AG04450 (cell line): ENCODE data around the gene CDH22. TPM values are rescaled to one million over a fixed set of nuclear protein-coding genes. Genes with fewer than 3 reads are reported as not detected.

Experiments
- CTCF ChIA-PET: fragments of 300-600, 350-600 bp; formaldehyde crosslinking; extraction: SDS; loops from one replicate; lab custom pipeline; 2022; ENCODE audit warnings: antibody characterized with exemption, inconsistent platforms; lab: Charles Lee
- POLR2A ChIA-PET: fragments of 350-600 bp; formaldehyde crosslinking; extraction: SDS; loops from one replicate; lab custom pipeline; 2021; ENCODE audit warnings: antibody characterized with exemption, inconsistent platforms; lab: Yijun Ruan, JAX
- DNase-seq: peaks from one replicate; pipeline ENCODE4 v3.0.0-alpha.2; 2011; ENCODE audit warnings: low read depth, low spot score
- H3K27ac ChIP-seq: one replicate; pipeline ENCODE4 v1.5.1; 2012; ENCODE audit warnings: low read depth, low read length, control low read depth
- H3K27me3 ChIP-seq: one replicate; pipeline ENCODE4 v1.6.0; 2012; ENCODE audit warnings: low read length; ENCODE audit not compliant: control insufficient read depth, insufficient read depth
- H3K4me3 ChIP-seq: 2 replicates; pipeline ENCODE4 v1.5.1; 2011; ENCODE audit warnings: mild to moderate bottlenecking, low read depth, low read length, control low read depth
- H3K9me3 ChIP-seq: 2 replicates; pipeline ENCODE4 v1.5.1; 2012; ENCODE audit warnings: low read length; ENCODE audit not compliant: control insufficient read depth, insufficient read depth
- polyA plus RNA-seq: library from polyadenylated mRNA; depleted of rRNA; stranded (reverse); fragments of >200 nt; gene quantifications from 2 replicates; pipeline ENCODE4 v1.2.3, GENCODE V29; 2011
- TF ChIP-seq, protein P1 (sequence below): IDR thresholded peaks from 2 replicates; pipeline ENCODE4 v1.5.1; 2011; ENCODE audit warnings: low read depth, low read length, control low read depth, inconsistent platforms

The CDH22 gene
- polyA plus RNA-seq, 1 experiment, result not detected

DNA sequence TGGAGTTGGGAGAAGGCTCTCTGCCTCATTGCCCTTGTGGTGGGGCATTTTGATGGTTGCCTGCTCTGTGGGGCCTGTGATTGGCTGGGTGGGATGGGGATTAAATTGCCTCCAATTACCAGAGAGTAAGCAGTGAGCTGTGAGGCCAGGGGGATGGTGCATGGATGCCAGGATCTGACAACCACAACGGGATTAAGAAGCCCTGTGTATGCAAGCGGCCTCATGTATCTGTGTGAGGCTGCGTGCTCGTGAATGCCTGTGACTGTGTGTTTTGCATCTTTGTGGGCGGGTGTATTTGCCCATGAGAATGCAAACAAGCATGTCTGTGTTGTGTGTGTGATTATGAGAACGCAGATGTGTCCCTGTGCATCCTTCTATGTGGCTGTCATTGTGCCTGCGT lies 144.0 kb downstream of the CDH22 start:
- no peak overlapping the region for H3K27ac ChIP-seq
- ChIA-PET CTCF (no interaction called here), POLR2A (no interaction called here)
- H3K27me3 ChIP-seq, result peaks cover 11% of the 10 kb centered on the region
- H3K4me3 ChIP-seq, result no peak overlapping the region
- H3K9me3 ChIP-seq, result no peaks in the 10 kb centered on the region
- TF ChIP-seq, protein P1, sequence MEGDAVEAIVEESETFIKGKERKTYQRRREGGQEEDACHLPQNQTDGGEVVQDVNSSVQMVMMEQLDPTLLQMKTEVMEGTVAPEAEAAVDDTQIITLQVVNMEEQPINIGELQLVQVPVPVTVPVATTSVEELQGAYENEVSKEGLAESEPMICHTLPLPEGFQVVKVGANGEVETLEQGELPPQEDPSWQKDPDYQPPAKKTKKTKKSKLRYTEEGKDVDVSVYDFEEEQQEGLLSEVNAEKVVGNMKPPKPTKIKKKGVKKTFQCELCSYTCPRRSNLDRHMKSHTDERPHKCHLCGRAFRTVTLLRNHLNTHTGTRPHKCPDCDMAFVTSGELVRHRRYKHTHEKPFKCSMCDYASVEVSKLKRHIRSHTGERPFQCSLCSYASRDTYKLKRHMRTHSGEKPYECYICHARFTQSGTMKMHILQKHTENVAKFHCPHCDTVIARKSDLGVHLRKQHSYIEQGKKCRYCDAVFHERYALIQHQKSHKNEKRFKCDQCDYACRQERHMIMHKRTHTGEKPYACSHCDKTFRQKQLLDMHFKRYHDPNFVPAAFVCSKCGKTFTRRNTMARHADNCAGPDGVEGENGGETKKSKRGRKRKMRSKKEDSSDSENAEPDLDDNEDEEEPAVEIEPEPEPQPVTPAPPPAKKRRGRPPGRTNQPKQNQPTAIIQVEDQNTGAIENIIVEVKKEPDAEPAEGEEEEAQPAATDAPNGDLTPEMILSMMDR, result no peak
- no peak for DNase-seq

DNA sequence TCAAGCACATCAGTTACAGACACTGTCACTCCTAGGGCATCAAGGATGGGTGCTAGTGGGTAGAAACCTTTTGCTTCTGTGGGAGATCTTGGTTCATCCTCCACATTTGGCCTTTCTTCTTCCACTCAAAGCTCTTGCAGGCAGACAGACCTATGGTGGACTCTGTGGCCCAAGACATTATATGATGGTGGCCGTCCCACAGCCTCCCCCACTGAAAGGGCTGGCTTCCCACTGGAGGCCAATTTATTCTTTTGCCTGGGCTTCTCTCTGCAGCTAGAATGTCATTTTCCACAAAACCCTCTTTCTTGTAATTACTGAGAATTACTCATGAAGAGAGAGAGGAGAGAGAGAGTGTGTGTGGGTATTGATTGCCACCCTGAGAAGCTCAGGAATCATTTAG lies 146.4 kb downstream of the CDH22 start:
- ChIA-PET CTCF (interaction anchor here (0.7 kb wide), 1 partner anchor 139 kb away, joined by 5 read pairs; no protein-coding TSS in a partner anchor), POLR2A (no interaction called here)
- peaks cover 29% of the 10 kb centered on the region for H3K27me3 ChIP-seq

DNA sequence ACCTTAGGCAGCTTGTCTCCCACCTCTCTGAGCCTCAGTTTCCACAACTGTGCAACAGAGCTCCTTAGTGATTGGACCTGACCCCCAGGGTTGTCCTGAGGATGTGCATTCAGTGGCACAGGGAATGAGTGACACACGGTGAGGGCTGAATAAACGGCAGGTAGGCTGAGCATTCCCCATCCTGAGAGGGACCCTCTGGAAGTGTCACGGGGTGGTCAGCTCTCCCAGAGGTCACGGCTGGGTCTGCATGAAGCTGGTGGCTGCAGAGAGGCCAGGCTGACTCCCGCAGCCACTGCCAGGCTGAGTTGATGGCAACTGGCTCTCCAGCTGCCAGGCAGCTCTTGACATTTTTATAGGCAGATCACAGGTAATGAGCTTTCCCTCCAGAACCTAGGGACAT lies 147.6 kb downstream of the CDH22 start:
- ChIA-PET POLR2A (no interaction called here), CTCF (no interaction called here)
- TF ChIP-seq, protein P1, result no peak
- Histone ChIP-seq H3K27ac (no peak overlapping the region), H3K9me3 (no peaks in the 10 kb centered on the region), H3K27me3 (peaks cover 33% of the 10 kb centered on the region), H3K4me3 (no peak overlapping the region)
- DNase-seq, result no peak

More for the DNA sequence above, 146.4 kb downstream of the CDH22 start:
- TF ChIP-seq, protein P1, result no peak
- Histone ChIP-seq H3K27ac (no peak overlapping the region), H3K4me3 (no peak overlapping the region), H3K9me3 (no peaks in the 10 kb centered on the region)
- DNase-seq, result no peak

DNA sequence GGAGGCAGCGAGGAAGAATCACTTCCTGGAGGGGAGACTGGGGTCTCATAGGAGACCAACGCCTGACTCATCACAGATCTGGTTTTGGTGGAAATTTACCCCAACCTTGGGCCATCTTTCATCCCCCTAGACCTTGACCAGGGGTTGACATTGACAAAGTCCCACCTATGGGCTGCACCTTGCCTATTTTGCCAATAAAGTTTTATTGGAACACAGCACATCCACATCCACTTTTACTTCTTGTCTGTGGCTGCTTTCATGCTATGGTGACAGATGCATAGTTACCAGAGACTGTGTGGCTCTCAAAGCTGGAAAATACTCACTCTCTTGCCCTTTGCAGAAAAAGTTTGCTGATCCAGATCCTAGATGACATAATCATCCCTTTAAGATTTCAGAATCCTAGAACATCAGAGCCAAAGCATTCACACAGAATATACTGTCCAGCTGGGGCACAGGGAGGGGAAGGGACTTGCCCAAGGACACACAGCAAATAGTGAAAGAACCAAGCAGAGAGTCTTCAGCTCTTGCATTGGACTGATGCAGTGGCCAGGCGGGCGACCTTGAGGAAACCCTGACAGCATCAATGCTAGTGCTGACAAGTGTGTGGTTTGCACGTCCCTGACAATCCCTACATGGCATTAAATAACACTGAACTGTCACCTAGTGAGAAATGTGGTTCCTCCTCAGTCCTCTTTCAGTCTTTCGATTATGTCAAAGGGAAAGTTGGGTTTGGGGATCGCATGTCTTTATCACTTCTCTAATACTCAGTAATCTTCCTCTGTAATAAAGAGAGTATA lies 149.0 kb downstream of the CDH22 start:
- Histone ChIP-seq H3K4me3 (no peak overlapping the region), H3K27ac (no peak overlapping the region), H3K27me3 (peaks cover 33% of the 10 kb centered on the region), H3K9me3 (no peaks in the 10 kb centered on the region)
- no peak for DNase-seq
- POLR2A ChIA-PET, result no interaction called here
- TF ChIP-seq, protein P1, result no peak
- CTCF ChIA-PET, result no interaction called here

DNA sequence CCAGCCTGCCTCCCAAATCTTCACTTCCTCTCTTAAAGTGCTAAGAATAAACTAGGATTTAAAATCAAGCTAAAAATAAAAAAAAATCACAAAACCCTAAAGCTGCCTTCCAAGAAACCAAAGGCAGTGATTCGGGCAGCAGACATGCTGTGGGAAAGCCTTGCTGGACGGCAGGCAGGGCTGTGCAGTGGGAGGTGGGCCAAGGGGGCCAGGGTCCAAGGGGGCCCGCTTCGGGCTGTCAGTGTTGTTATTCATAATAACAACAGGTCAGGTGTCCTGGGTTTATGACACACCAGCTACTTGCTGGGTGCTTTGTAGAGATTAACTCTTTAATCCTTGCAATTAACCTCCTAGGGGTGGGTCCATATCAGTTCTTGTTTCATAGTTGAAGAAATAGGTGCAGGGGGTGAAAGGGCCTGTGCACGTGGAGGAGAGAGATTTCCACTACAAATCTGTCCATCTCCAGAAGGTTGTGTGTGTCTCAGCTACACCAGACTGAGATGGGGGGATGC lies 149.8 kb downstream of the CDH22 start:
- TF ChIP-seq, protein P1, result no peak
- Histone ChIP-seq H3K9me3 (no peaks in the 10 kb centered on the region), H3K4me3 (no peak overlapping the region), H3K27me3 (peaks cover 34% of the 10 kb centered on the region), H3K27ac (no peak overlapping the region)
- DNase-seq, result no peak
- ChIA-PET POLR2A (no interaction called here), CTCF (no interaction called here)
